SK-N-SH treated with all-trans-retinoic acid at 6 μM for 48 hours (cell line): Measurements from ENCODE around the gene PHACTR3.

Experiments
- ATAC-seq: fragments of 200-7000 bp; cut with Tn5 transposase; 3 replicates; pipeline ENCODE4 v1.9.1; 2020; ENCODE audit warnings: mild to moderate bottlenecking, moderate library complexity
- ARNTL ChIP-seq: fragments of 450-650 bp; formaldehyde crosslinking; IDR thresholded peaks from 2 replicates; pipeline ENCODE4 v1.5.0; 2020; ENCODE audit warnings: low read depth, mild to moderate bottlenecking, moderate library complexity, borderline replicate concordance
- CSDC2 ChIP-seq: fragments of 250-450 bp; sonication (Bioruptor Pico); IDR thresholded peaks from 2 replicates; pipeline ENCODE4 v1.5.0; 2020; ENCODE audit warnings: mild to moderate bottlenecking, moderate library complexity
- ESRRG ChIP-seq: fragments of 250-450 bp; sonication (Bioruptor Pico); IDR thresholded peaks from 2 replicates; pipeline ENCODE4 v1.6.1; 2021; ENCODE audit warnings: mild to moderate bottlenecking
- GLIS3 ChIP-seq: fragments of 250-450 bp; sonication (Bioruptor Pico); IDR thresholded peaks from 2 replicates; pipeline ENCODE4 v1.5.0; 2020; ENCODE audit warnings: mild to moderate bottlenecking, moderate library complexity
- ISL1 ChIP-seq: fragments of 250-450 bp; sonication (Bioruptor Pico); IDR thresholded peaks from 2 replicates; pipeline ENCODE4 v2.1.2; 2022; ENCODE audit warnings: mild to moderate bottlenecking, moderate library complexity
- OSR1 ChIP-seq: fragments of 250-450 bp; sonication (Bioruptor Pico); IDR thresholded peaks from 2 replicates; pipeline ENCODE4 v1.8.0; 2022; ENCODE audit warnings: moderate library complexity, mild to moderate bottlenecking, inconsistent platforms
- PPARA ChIP-seq: fragments of 250-450 bp; sonication (Bioruptor Pico); IDR thresholded peaks from 2 replicates; pipeline ENCODE4 v1.5.0; 2020; ENCODE audit warnings: mild to moderate bottlenecking, borderline replicate concordance
- RARB ChIP-seq: fragments of 250-450 bp; sonication (Bioruptor Pico); IDR thresholded peaks from 2 replicates; pipeline ENCODE4 v1.8.0; 2021; ENCODE audit warnings: mild to moderate bottlenecking, moderate library complexity
- SNAI2 ChIP-seq: fragments of 250-450 bp; sonication (Bioruptor Pico); IDR thresholded peaks from 2 replicates; pipeline ENCODE4 v1.5.0; 2020; ENCODE audit warnings: mild to moderate bottlenecking, moderate library complexity
- TCF4 ChIP-seq: fragments of 250-450 bp; sonication (Bioruptor Pico); IDR thresholded peaks from 2 replicates; pipeline ENCODE4 v1.8.0; 2021; ENCODE audit warnings: mild to moderate bottlenecking, moderate library complexity, borderline replicate concordance
- TOX ChIP-seq: fragments of 250-450 bp; sonication (Bioruptor Pico); IDR thresholded peaks from 2 replicates; pipeline ENCODE4 v1.8.0; 2021; ENCODE audit warnings: mild to moderate bottlenecking, moderate library complexity, borderline replicate concordance
- ZFP3 ChIP-seq: fragments of 250-450 bp; sonication (Bioruptor Pico); IDR thresholded peaks from 2 replicates; pipeline ENCODE4 v1.5.0; 2020; ENCODE audit warnings: mild to moderate bottlenecking, moderate library complexity
- ZFP30 ChIP-seq: fragments of 450-650 bp; formaldehyde crosslinking; IDR thresholded peaks from 2 replicates; pipeline ENCODE4 v1.5.0; 2022; ENCODE audit warnings: mild to moderate bottlenecking, moderate library complexity
- ZNF565 ChIP-seq: fragments of 450-650 bp; formaldehyde crosslinking; conservative IDR thresholded peaks from 2 replicates; pipeline ENCODE4 v1.5.0; 2020; ENCODE audit warnings: low read depth, mild to moderate bottlenecking, moderate library complexity
- ZNF70 ChIP-seq: fragments of 450-650 bp; formaldehyde crosslinking; IDR thresholded peaks from 2 replicates; pipeline ENCODE4 v1.5.0; 2020; ENCODE audit warnings: mild to moderate bottlenecking, moderate library complexity
- ZNF8 ChIP-seq: fragments of 450-650 bp; formaldehyde crosslinking; IDR thresholded peaks from 2 replicates; pipeline ENCODE4 v1.5.0; 2020; ENCODE audit warnings: mild to moderate bottlenecking, moderate library complexity
- TF ChIP-seq, protein P1 (sequence below): fragments of 250-450 bp; sonication (Bioruptor Pico); IDR thresholded peaks from 2 replicates; pipeline ENCODE4 v1.5.1; 2020; ENCODE audit warnings: low read depth, mild to moderate bottlenecking, moderate library complexity
- TF ChIP-seq, protein P2 (sequence below): fragments of 250-450 bp; sonication (Bioruptor Pico); IDR thresholded peaks from 2 replicates; pipeline ENCODE4 v1.5.1; 2021; ENCODE audit warnings: mild to moderate bottlenecking, moderate library complexity
- TF ChIP-seq, protein P3 (sequence below): fragments of 250-450 bp; sonication (Bioruptor Pico); IDR thresholded peaks from 2 replicates; pipeline ENCODE4 v1.8.0; 2021; ENCODE audit warnings: low read depth, mild to moderate bottlenecking, moderate library complexity, borderline replicate concordance

The PHACTR3 gene

DNA sequence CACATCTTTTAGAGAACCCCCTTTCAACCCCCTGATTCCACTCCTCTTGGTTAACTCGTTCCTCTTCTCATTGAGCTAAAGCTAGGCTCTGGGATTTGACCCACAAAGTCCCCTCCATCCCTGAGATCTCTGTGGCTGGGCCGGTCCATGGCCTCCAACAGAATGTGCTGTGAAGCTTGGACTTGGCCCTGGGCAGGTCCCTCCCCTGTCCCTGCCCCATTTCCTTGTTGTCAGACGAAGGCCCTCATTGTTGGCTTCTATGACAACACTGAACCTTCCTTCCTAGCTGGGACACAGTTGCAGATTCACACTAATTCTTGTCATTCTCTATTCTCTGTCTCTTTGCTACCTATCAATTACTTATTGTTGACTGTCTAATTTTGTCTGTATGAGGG lies 173.0 kb downstream of the PHACTR3 start (continued):
- TF ChIP-seq, protein P1, sequence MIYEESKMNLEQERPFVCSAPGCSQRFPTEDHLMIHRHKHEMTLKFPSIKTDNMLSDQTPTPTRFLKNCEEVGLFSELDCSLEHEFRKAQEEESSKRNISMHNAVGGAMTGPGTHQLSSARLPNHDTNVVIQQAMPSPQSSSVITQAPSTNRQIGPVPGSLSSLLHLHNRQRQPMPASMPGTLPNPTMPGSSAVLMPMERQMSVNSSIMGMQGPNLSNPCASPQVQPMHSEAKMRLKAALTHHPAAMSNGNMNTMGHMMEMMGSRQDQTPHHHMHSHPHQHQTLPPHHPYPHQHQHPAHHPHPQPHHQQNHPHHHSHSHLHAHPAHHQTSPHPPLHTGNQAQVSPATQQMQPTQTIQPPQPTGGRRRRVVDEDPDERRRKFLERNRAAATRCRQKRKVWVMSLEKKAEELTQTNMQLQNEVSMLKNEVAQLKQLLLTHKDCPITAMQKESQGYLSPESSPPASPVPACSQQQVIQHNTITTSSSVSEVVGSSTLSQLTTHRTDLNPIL = no peak
- no peak for TF ChIP-seq GLIS3 (CRISPR knock-in tag)
- no peak for TF ChIP-seq ZNF565 (CRISPR knock-in tag)
- TF ChIP-seq RARB = no peak
- no peak for TF ChIP-seq ESRRG (CRISPR knock-in tag)

DNA sequence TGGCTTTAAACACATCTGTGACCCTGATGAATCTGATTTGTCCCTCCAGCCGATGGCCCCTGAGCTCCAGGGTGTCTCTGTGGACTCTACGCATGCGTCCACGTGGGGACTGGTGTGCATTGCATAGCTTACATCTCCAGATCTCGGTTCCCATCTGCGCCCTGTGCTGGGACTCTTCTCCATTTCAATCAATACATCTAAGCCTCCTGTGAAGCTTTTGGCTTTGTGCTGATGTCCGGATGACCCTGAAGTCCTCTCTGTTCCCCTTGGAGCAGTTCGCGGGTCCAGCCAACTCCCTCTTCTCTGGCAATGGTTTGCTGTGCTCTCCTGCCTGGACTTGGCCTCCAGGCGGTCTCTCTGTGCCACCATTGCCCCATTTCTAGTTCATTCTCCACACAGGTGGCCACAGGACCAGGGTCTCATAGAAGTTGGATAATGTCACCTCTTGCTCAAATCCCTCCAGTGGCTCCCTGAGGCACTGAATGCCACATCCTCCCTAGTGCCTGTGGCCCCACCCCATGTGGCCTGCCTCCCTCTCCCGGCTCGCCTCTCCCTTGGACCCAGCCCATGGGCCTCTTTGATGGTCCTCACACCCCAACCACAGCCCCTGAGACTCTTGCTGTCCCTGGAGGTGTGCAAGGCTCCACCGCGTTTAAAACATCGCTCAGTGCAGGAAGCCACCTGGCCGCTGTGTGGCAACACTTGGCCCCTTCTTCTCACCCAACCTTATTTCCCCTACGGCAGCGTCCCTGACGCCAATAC lies 173.7 kb downstream of the PHACTR3 start:
- TF ChIP-seq ZFP3 (CRISPR knock-in tag) (no peak), ZNF565 (CRISPR knock-in tag) (no peak), TCF4 (CRISPR knock-in tag) (no peak), SNAI2 (CRISPR knock-in tag) (no peak), ISL1 (CRISPR knock-in tag) (no peak), PPARA (CRISPR knock-in tag) (no peak), TOX (CRISPR knock-in tag) (no peak)
- TF ChIP-seq, protein P2, sequence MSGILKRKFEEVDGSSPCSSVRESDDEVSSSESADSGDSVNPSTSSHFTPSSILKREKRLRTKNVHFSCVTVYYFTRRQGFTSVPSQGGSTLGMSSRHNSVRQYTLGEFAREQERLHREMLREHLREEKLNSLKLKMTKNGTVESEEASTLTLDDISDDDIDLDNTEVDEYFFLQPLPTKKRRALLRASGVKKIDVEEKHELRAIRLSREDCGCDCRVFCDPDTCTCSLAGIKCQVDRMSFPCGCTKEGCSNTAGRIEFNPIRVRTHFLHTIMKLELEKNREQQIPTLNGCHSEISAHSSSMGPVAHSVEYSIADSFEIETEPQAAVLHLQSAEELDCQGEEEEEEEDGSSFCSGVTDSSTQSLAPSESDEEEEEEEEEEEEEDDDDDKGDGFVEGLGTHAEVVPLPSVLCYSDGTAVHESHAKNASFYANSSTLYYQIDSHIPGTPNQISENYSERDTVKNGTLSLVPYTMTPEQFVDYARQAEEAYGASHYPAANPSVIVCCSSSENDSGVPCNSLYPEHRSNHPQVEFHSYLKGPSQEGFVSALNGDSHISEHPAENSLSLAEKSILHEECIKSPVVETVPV (CRISPR knock-in tag) = no peak
- ATAC-seq = no peak

DNA sequence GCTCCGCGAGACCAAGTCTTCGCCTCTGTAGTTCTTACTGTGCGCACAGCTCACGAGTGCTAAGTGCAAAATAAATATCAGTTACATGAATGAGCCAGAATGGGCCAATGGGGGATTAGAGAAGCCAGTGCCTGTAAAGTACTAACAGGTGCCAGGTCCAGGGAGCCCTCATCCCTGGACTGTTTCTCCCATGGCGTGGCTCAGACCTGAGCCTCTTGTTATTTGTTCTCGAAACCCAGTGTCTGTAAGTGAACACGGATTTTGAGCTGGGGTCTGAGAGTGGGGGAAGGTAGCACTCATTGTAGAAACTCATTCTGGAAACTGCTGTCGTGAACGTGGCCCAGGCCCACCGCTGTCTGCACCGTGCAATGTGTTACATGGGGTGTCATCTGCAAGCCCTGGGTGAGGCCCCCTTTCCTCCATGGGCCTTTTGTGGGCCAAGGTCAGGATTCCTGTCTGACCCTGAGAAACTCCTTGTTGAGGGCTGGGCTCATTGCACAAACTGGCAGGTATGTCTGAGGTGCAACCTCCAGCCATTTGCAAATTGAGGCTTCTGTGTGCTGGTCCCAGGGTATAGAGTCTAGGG lies 174.4 kb downstream of the PHACTR3 start:
- TF ChIP-seq, protein P3, sequence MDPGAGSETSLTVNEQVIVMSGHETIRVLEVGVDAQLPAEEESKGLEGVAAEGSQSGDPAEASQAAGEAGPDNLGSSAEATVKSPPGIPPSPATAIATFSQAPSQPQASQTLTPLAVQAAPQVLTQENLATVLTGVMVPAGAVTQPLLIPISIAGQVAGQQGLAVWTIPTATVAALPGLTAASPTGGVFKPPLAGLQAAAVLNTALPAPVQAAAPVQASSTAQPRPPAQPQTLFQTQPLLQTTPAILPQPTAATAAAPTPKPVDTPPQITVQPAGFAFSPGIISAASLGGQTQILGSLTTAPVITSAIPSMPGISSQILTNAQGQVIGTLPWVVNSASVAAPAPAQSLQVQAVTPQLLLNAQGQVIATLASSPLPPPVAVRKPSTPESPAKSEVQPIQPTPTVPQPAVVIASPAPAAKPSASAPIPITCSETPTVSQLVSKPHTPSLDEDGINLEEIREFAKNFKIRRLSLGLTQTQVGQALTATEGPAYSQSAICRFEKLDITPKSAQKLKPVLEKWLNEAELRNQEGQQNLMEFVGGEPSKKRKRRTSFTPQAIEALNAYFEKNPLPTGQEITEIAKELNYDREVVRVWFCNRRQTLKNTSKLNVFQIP (CRISPR knock-in tag) = no peak
- TF ChIP-seq TCF4 (CRISPR knock-in tag) = no peak
- TF ChIP-seq ZNF70 (CRISPR knock-in tag) = no peak
- no peak for TF ChIP-seq ZFP3 (CRISPR knock-in tag)
- no peak for TF ChIP-seq GLIS3 (CRISPR knock-in tag)
- TF ChIP-seq ISL1 (CRISPR knock-in tag) = no peak
- TF ChIP-seq, protein P2 (CRISPR knock-in tag) = no peak
- TF ChIP-seq OSR1 (CRISPR knock-in tag) = no peak
- TF ChIP-seq ESRRG (CRISPR knock-in tag) = no peak
- no peak for TF ChIP-seq PPARA (CRISPR knock-in tag)
- TF ChIP-seq, protein P1 = no peak
- no peak for TF ChIP-seq ZNF565 (CRISPR knock-in tag)
- TF ChIP-seq ARNTL (CRISPR knock-in tag) = no peak
- no peak for TF ChIP-seq TOX (CRISPR knock-in tag)
- TF ChIP-seq ZNF8 = no peak
- TF ChIP-seq ZFP30 (CRISPR knock-in tag) = no peak
- TF ChIP-seq RARB = no peak
- TF ChIP-seq CSDC2 (CRISPR knock-in tag) = no peak
- ATAC-seq = no peak
